Measurements from ENCODE around the gene SDR39U1. TPM values are rescaled to one million over a fixed set of nuclear protein-coding genes. Genes with fewer than 3 reads are reported as not detected.

Gene SDR39U1
- total RNA-seq, 1 experiment from 2014 or later, result 61.8 TPM

GRCh38 chr14:24430143-24430681, 12.4 kb downstream of the SDR39U1 start:
- Histone ChIP-seq H3K9me3 (ENCODE audit: control insufficient read depth in 1 of 2, insufficient read depth in 1 of 2, low read depth in 1 of 2, low read length in 2 of 2) (no peaks in the 10 kb centered on the region), H3K79me2 (ENCODE audit: insufficient read depth, low read length) (peaks cover 21% of the 10 kb centered on the region), H3K27me3 (ENCODE audit: insufficient read depth, low read length) (no peaks in the 10 kb centered on the region), H4K20me1 (ENCODE audit: insufficient read depth) (no peaks in the 10 kb centered on the region), H3K27ac (ENCODE audit: low read depth, low read length) (peak overlapping the region; percentile 92), H3K36me3 (ENCODE audit: control insufficient read depth in 1 of 2, insufficient read depth in 2 of 2, low read length in 2 of 2) (peaks cover 10 to 15% of the 10 kb centered on the region in 2 experiments; a peak in 3 of 4 replicates), H3K4me3 (replicated peaks in 1 of 2; ENCODE audit: low read depth in 1 of 2, low read length in 2 of 2) (peak overlapping the region; percentile 93 to 95), H3K9me2 (ENCODE audit: insufficient read depth) (no peaks in the 10 kb centered on the region), H3K4me1 (ENCODE audit: control insufficient read depth in 1 of 2, insufficient read depth in 2 of 2, low read length in 2 of 2) (peaks cover 14 to 37% of the 10 kb centered on the region in 2 experiments), H2AFZ (ENCODE audit: low read depth, low read length, poor library complexity, severe bottlenecking) (no peak overlapping the region), H3K4me2 (ENCODE audit: low read length) (peak overlapping the region; percentile 95), H3K9ac (ENCODE audit: low read length) (peak overlapping the region; percentile 95)
- DNase-seq (ENCODE audit: low read depth, low spot score) (no peak), ATAC-seq (peak; percentile 82)
- ChIA-PET RAD21 (ENCODE audit: low non-redundant PET in 1 of 2, low total read pairs in 2 of 2, uncharacterized antibody in 2 of 2, unreplicated experiment in 2 of 2) (interaction anchor here in 1 of 2 experiments (2.1 kb wide), 1 partner anchor 64 kb away, joined by 18 read pairs; no protein-coding TSS in a partner anchor), POLR2A (interaction anchor here (0.6 to 3.3 kb wide), 8 partner anchors 11 to 187 kb away, joined by 3 to 38 read pairs (median 6); partner anchors contain the start of genes DHRS1, NOP9 and TINF2), CTCF (interaction anchor here (1.1 to 4.1 kb wide), 7 partner anchors 12 to 188 kb away, joined by 3 to 162 read pairs (median 6); partner anchors contain the start of genes ADCY4 and TINF2)
- TF ChIP-seq CTCF (IDR thresholded peaks at IDR 0.05 in 2 of 3, conservative IDR thresholded peaks at IDR 0.05 in 1 of 3; ENCODE audit: borderline replicate concordance in 1 of 3, insufficient read depth in 1 of 3, low read depth in 2 of 3, low read length in 2 of 3) (no peak), EZH2phosphoT487 (IDR thresholded peaks at IDR 0.05; ENCODE audit: borderline replicate concordance) (no peak), POLR2AphosphoS5 (IDR thresholded peaks at IDR 0.05; ENCODE audit: low read depth, low read length) (peak; percentile 49; the same call in 1 of the 2 replicates), SIN3A (IDR thresholded peaks at IDR 0.05; ENCODE audit: low read depth) (no peak), CBX3 (IDR thresholded peaks at IDR 0.05; ENCODE audit: low read depth) (no peak), ZFX (IDR thresholded peaks at IDR 0.05) (peak; percentile 86), TCF7L2 (IDR thresholded peaks at IDR 0.05; ENCODE audit: borderline replicate concordance, extremely low read depth, insufficient read depth, insufficient read length) (no peak), FOSL1 (IDR thresholded peaks at IDR 0.05; ENCODE audit: low read depth) (no peak)
- intact Hi-C loops (cut with micrococcal nuclease), result loop anchor here (2.0 to 10.0 kb wide), 2 partner anchors 187 to 215 kb away; partner anchors contain the start of genes CHMP4A, MDP1 and TINF2
- BruUV-seq (replicated peaks), result no TSS peak
